HEK293 (cell line): ENCODE measurements around the gene MGLL.

Experiments
- MYNN ChIP-seq: fragments of 450-650 bp; formaldehyde crosslinking; IDR thresholded peaks from 2 replicates; pipeline ENCODE4 v1.5.1; 2016; ENCODE audit warnings: missing biosample characterization, missing genetic modification characterization, borderline replicate concordance
- RBAK ChIP-seq: fragments of 450-650 bp; formaldehyde crosslinking; IDR thresholded peaks from 2 replicates; pipeline ENCODE4 v1.5.1; 2016; ENCODE audit warnings: missing biosample characterization, missing genetic modification characterization
- SETDB1 ChIP-seq: IDR thresholded peaks from one replicate; pipeline ENCODE4 v1.6.1; 2017; ENCODE audit warnings: mild to moderate bottlenecking, low read length, moderate library complexity, mixed read lengths; ENCODE audit not compliant: insufficient read length
- ZFHX2 ChIP-seq: fragments of 450-650 bp; formaldehyde crosslinking; conservative IDR thresholded peaks from 2 replicates; pipeline ENCODE4 v1.5.1; 2016; ENCODE audit warnings: missing biosample characterization, missing genetic modification characterization
- ZNF24 ChIP-seq: fragments of 450-650 bp; formaldehyde crosslinking; IDR thresholded peaks from 2 replicates; pipeline ENCODE4 v1.5.1; 2016; ENCODE audit warnings: missing biosample characterization, missing genetic modification characterization
- ZNF423 ChIP-seq: fragments of 450-650 bp; formaldehyde crosslinking; IDR thresholded peaks from 2 replicates; pipeline ENCODE4 v1.5.1; 2016; ENCODE audit warnings: missing biosample characterization, missing genetic modification characterization
- ZNF658 ChIP-seq: fragments of 450-650 bp; formaldehyde crosslinking; IDR thresholded peaks from 2 replicates; pipeline ENCODE4; 2016; ENCODE audit warnings: missing biosample characterization, missing genetic modification characterization
- TF ChIP-seq, protein P1 (sequence below): fragments of 450-650 bp; formaldehyde crosslinking; IDR thresholded peaks from 2 replicates; pipeline ENCODE4 v1.5.1; 2016; ENCODE audit warnings: missing biosample characterization, missing genetic modification characterization
- TF ChIP-seq, protein P2 (sequence below): sonication (generic); formaldehyde crosslinking; IDR thresholded peaks from 2 replicates; pipeline ENCODE4 v1.8.1; 2022; ENCODE audit warnings: mild to moderate bottlenecking, moderate library complexity, missing genetic modification reagents
- TF ChIP-seq, protein P3 (sequence below): fragments of 450-650 bp; formaldehyde crosslinking; IDR thresholded peaks from 2 replicates; pipeline ENCODE4 v1.5.1; 2016; ENCODE audit warnings: missing biosample characterization, missing genetic modification characterization
- TF ChIP-seq, protein P4 (sequence below): fragments of 450-650 bp; formaldehyde crosslinking; IDR thresholded peaks from 2 replicates; pipeline ENCODE4 v1.5.1; 2016; ENCODE audit warnings: missing biosample characterization, missing genetic modification characterization

DNA sequence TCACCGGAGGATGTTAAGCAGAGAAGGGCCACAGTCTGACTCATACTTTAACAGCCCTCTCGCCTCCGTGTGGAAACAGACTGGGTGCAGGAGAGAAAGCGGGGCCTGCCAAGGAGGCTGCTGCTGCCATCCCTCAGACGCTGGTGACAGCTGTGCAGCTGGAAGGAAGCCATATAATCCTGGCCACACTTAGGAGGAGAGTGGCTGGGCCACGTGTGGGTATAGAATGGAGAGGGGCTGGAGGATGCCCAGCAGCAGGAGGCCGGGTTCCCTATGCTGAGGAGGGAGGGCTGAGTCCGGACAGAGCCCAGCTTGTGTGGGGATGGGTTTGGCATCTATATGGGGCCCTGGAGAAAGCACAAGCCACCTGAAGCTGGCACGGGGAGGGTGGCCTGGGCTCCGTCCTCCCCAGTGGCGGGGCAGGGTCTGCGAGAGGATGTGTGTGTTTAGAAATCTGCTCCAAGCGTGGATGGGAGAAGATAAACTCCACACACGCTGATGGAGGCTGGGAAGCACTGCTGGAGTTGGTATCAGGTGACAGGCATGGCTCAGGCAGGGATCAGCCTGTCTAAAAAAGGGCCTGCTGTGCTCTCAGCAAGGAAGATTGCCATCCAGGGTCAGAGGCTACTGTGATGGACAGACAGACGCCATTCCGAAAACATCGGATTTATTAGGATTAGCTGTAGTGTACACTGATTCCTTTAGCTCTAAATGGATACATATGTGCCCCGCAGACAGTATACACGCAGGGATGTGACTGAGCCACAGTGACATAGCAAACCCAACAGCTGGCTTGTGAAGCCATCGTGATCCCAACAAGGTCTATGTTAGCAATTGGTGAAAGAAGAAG is 133.7 kb downstream of the MGLL start:
- TF ChIP-seq, protein P1, sequence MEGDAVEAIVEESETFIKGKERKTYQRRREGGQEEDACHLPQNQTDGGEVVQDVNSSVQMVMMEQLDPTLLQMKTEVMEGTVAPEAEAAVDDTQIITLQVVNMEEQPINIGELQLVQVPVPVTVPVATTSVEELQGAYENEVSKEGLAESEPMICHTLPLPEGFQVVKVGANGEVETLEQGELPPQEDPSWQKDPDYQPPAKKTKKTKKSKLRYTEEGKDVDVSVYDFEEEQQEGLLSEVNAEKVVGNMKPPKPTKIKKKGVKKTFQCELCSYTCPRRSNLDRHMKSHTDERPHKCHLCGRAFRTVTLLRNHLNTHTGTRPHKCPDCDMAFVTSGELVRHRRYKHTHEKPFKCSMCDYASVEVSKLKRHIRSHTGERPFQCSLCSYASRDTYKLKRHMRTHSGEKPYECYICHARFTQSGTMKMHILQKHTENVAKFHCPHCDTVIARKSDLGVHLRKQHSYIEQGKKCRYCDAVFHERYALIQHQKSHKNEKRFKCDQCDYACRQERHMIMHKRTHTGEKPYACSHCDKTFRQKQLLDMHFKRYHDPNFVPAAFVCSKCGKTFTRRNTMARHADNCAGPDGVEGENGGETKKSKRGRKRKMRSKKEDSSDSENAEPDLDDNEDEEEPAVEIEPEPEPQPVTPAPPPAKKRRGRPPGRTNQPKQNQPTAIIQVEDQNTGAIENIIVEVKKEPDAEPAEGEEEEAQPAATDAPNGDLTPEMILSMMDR (tag by site-specific recombination): no peak
- TF ChIP-seq, protein P2, sequence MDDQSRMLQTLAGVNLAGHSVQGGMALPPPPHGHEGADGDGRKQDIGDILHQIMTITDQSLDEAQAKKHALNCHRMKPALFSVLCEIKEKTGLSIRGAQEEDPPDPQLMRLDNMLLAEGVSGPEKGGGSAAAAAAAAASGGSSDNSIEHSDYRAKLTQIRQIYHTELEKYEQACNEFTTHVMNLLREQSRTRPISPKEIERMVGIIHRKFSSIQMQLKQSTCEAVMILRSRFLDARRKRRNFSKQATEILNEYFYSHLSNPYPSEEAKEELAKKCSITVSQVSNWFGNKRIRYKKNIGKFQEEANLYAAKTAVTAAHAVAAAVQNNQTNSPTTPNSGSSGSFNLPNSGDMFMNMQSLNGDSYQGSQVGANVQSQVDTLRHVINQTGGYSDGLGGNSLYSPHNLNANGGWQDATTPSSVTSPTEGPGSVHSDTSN (CRISPR knock-in tag): no peak
- TF ChIP-seq, protein P3, sequence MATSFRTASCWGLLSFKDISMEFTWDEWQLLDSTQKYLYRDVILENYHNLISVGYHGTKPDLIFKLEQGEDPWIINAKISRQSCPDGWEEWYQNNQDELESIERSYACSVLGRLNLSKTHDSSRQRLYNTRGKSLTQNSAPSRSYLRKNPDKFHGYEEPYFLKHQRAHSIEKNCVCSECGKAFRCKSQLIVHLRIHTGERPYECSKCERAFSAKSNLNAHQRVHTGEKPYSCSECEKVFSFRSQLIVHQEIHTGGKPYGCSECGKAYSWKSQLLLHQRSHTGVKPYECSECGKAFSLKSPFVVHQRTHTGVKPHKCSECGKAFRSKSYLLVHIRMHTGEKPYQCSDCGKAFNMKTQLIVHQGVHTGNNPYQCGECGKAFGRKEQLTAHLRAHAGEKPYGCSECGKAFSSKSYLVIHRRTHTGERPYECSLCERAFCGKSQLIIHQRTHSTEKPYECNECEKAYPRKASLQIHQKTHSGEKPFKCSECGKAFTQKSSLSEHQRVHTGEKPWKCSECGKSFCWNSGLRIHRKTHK (tag by site-specific recombination): no peak
- no peak for TF ChIP-seq ZNF658 (tag by site-specific recombination)
- no peak for TF ChIP-seq MYNN
- no peak for TF ChIP-seq SETDB1
- no peak for TF ChIP-seq RBAK (tag by site-specific recombination)
- TF ChIP-seq ZNF24 (tag by site-specific recombination): no peak
- TF ChIP-seq ZNF423: no peak
- no peak for TF ChIP-seq ZFHX2 (tag by site-specific recombination)
- TF ChIP-seq, protein P4, sequence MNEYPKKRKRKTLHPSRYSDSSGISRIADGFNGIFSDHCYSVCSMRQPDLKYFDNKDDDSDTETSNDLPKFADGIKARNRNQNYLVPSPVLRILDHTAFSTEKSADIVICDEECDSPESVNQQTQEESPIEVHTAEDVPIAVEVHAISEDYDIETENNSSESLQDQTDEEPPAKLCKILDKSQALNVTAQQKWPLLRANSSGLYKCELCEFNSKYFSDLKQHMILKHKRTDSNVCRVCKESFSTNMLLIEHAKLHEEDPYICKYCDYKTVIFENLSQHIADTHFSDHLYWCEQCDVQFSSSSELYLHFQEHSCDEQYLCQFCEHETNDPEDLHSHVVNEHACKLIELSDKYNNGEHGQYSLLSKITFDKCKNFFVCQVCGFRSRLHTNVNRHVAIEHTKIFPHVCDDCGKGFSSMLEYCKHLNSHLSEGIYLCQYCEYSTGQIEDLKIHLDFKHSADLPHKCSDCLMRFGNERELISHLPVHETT (tag by site-specific recombination): no peak
